HG02970 (cell line): ENCODE measurements around the gene GPC1.
"Not testable (repeated sequence)": the region's sequence is repeated elsewhere in the genome, so short reads cannot be mapped to it uniquely, and the experiment has no call there.

Source experiments
- ATAC-seq: cut with Tn5 transposase; IDR thresholded peaks from one replicate; pipeline ENCODE4 v1.9.1; 2021; ENCODE audit warnings: mild to moderate bottlenecking, moderate library complexity, moderate number of reproducible peaks; ENCODE audit not compliant: unreplicated experiment, low FRiP score

The GPC1 gene, protein sequence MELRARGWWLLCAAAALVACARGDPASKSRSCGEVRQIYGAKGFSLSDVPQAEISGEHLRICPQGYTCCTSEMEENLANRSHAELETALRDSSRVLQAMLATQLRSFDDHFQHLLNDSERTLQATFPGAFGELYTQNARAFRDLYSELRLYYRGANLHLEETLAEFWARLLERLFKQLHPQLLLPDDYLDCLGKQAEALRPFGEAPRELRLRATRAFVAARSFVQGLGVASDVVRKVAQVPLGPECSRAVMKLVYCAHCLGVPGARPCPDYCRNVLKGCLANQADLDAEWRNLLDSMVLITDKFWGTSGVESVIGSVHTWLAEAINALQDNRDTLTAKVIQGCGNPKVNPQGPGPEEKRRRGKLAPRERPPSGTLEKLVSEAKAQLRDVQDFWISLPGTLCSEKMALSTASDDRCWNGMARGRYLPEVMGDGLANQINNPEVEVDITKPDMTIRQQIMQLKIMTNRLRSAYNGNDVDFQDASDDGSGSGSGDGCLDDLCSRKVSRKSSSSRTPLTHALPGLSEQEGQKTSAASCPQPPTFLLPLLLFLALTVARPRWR

DNA sequence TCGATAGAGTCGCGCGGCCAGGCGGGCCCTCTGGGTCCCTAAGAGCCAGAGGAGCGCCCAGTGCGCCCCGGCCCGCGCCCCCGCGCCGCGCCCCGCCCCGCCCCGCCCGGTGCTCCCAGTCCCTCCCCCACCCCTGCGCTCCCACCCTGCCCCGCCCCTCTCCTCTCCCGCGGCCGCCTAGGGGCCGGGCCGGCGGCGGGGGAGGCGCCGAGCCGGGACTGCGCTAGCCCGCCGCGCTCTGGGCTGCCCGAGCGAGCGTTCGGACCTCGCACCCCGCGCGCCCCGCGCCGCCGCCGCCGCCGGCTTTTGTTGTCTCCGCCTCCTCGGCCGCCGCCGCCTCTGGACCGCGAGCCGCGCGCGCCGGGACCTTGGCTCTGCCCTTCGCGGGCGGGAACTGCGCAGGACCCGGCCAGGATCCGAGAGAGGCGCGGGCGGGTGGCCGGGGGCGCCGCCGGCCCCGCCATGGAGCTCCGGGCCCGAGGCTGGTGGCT lies at the start of gene GPC1:
TSS of gene GPC1 (plus strand) at position 207 of the 491 bp plus-strand sequence. CDS start at position 463, 256 bp downstream.
- peak; percentile 39 for ATAC-seq

DNA sequence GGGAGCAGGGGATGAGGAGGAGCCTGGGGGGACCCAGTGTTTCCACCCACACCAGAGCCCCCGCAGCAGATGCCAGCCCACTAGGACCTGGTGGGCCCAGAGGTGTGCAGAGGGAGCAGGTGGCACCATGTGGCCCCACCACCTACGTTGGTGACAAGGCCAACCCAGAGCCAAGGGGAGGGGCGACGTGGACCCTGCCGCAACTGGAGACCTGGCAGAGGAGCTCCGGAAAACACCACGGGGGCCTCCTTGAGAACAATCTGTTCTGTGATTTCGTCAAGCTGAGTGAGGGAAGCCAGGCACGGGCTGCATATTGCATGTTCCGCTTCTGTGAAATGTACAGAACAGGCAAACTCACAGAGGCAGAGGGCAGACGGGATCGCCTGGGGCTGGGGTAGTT lies 49.1 kb upstream of the GPC1 start:
- ATAC-seq: no peak

DNA sequence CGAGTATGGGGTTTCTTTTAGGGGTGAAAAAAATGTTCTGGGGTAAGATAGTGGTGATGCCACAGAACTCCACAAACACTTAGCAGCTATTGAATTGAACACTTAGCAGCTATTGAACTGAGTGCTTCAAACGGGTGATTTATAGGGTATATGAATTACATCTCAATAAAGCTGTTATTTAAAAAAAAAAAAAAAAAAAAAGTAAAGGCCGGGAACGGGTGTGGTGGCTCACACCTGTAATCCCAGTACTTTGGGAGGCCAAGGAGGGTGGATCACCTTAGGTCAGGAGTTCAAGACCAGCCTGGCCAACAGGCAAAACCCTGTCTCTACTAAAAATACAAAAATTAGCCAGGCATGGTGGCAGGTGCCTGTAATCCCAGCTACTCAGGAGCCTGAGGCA lies 48.7 kb upstream of the GPC1 start:
- not testable (repeated sequence) for ATAC-seq

DNA sequence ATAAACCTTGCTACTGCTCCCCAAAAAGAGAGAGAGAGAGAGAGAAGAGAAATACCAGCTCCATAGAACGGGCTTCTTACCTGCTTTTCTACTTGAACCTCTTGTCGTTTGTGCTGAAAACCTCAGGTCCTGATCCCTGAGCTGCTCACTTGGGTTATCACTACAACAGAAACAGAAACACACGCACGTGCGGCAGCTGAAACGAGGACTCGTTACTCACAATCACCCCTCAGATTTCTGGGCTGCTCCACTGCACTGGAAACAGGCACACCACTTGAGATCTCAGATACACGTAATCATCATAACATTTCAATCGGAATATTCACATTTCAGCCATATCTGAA lies 48.2 kb upstream of the GPC1 start:
- no peak for ATAC-seq

DNA sequence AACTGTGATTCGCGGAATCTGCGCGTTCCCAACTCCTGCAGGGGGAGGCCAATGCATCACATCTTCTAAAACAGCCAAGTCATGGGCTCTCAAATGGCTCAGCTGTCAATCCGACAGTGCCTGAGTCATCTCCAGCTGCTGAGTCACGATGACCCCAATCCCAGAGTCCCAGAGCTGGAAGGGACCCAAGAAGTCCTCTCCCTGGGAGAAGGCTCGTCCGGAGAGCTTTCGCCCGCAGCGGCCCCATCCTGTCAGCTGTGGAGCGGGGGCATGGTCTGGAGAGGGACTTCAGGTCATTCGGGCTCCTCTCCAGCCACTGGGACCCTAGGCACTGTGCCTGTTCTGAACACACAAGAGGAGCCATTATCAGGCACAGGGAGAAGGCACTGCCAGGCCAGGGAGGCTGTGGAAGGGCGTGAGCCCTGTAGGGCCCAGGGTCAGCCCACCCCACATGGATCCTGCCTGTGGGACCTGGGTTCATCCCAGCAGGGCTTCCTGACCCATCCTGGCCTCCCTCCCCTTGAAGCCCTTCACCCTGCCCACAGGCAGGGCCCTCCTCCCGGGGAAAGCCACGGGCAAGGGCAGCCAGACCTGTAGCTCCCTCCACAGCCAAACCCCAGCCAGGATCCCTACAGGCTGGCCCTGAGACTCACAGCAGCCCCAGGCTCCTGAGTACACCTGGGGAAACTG lies 47.6 kb upstream of the GPC1 start:
- no peak for ATAC-seq

DNA sequence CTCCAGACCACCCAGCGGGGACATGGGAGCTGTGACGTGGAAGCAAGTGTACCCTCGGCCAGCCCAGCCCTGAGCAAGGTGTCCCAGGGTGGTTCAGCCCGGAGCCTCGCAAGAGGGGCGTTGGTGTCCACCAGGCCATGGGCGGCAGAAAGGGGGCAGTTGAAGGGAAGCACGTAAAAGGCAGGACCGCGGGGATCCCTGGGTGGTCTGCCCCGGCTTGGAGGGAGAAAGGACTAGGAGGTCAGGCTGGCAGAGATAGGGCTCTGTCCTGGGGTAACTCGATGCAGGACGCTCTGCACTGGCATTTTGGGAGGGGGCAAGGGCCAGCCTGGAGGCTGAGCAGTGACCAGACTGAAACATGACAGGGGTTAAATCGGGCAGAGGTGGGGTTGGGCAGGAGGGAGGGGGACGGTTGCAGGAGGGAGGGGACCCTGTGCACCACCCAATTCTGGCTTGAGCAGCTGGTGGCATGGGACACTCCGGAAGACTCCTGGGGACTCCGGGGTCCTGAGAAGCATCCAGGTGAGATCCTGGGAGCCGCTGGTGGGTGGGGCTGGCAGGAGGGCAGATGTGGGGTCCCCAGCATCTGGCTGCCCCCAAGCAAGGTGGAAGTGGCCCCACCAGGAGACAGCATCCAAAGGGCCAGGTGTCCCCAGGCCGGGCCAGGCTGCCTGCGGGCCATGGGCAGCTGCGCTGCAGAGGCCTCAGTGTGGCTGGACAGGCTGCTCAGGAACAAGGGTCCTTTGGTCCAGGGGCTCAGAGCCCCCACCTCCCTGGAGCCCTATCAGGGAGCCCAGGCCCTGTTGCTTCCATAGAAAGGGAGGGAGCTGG lies 46.8 kb upstream of the GPC1 start:
- no peak for ATAC-seq

DNA sequence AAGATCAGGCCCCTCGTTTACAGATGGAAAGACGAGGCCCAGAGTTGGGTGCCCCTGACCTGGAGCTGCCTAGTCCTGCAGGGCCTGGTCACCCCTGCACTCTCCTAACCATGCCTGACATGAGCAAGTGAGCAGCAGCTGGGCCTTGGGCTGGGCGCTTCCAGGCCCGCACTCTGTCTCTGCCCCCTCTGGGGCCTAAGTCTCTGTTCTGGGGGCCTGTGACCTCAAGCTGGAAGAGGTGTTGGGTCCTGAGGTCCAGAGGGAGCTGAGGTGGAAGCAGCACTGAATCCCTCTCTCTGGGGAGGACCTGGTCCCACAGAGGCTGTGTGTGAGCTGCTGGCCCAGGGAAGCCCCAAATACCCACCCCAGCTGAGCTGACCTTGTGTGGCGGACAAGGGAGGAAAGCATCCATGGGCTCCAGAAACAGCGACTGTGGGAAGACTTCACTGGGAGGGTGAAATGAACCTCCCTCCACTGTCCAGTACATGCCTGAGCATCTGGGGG lies 46.1 kb upstream of the GPC1 start:
- ATAC-seq: no peak

DNA sequence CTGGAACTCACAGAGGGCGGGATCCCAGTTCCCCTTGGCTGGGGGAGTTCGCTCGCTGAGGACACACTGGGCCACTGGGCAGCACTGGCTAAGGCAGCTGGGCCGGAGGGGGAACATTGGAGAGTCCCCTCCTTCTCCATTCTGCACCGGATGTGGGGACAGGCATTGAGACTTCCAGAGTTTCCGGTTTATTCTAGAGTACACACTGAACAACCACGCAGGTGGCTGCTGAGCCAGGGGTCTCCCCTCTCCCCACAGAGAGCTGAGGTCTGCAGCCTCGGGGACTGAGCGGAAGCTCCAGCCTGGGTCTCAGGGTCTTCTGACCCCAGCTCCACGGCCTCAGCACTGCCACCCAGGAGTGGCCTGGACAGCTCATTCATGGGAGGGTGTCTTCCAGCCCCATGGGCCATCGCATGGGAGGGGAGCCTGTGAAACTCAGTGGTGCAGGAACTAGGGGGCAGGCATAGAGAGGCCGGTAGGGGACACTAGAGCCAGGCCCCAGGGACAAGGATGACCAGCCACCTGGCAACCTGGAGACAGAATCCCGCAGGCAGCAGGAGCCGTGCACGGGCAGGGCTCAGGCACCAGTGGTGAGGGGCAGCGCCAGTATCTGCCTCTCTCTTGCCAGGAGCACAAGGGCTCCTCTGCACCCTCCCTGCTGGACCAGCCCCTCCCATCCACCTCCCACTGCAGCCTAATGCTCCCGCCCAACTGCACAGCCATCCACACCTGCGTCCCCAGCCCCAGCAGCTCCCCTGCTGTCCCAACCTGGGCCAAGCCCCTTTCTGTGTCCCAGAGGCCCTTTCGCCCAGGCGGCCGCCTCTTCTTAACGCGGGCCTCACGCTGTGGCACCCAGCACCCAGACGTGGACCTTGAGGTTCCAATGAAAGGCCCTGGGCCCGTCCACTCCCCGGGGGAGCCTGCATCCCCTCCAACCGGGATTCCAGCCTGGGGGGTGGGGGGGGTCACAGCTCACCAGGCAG lies 45.1 kb upstream of the GPC1 start:
- ATAC-seq: no peak

DNA sequence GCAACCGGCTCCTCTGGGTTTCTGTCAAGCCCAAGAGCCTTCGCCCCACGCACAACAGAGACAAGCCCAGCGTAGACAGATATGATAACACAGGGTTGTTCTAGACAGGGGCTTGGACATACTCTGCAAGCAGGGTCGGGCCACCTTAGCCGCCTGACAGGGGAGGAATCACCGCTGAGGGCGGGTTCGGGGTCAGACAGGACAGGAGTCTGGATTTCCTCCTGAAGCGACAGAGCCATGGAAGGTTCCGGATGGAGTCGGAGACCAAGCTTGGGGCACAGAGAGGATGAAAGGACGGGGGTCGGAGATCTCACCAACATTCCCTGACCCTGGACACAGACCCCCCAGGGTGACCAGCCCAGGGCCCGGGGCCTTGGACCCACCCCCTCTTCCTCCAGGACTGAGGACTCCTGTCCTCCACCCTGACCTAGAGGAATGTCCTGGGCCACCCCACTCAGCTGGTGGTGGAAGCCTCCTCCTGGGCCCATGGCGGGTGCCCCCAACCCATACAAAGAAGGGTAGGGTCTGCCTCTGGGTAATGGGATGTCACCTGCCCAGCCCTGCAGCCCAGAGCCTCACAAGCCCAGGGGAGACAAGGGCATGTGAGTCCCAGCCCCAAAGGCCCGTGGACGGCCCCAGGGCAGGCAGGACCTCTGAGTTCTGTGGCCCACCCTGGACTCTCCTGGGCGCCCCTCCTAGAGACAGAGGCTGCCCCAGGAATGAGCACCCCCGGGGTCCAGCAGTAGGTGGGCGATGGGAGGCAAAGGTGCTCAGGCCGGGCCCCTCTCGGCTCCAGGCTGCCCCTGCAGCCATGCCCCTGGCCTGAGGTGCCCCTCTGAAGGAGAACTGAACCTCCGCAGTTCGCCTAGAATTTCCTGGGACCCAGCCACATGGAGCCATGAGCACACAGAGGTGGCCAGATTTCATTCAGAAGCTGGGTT lies 44.1 kb upstream of the GPC1 start:
- no peak for ATAC-seq

DNA sequence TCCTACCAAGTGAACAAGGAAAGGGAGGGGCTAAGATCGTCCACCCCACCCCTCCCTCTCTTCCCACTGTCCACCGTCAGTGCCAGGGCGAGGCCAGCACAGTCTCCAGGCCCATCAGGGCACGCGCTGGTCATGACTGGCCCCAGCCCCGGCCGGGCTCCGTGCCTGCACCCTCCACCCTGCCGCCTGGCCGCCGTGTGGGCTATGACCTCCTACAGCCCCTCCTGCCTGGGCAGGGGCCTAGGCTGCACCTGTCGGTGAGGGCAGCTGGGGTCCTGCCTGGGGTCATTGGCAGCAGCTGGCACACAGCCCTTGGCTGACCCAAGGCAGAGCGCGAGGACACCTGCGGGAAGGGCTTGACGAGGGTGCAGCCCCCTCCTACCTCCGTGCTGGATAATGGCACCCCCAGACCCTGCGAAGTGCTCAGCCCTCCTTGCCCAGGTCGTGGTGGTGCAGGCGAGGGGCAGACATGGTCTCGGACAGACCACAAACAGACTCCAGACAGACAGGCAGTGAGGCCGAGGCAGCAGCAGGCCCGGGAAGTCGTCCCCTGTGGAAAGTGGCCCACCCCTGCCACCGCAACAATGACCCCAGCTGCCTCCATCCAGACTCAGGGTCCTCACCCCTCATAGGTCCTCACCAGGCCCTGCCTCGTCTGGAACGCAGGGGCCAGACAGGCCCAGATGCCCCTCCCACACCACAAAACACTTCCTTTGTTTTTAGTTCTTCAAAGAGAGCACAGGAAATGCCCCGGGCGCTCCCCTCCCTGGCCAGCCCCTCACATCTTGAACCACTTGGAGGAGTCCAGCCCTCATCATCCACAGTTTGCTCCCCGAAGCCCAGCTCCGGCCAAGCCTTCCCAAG lies 43.1 kb upstream of the GPC1 start:
- ATAC-seq: no peak

DNA sequence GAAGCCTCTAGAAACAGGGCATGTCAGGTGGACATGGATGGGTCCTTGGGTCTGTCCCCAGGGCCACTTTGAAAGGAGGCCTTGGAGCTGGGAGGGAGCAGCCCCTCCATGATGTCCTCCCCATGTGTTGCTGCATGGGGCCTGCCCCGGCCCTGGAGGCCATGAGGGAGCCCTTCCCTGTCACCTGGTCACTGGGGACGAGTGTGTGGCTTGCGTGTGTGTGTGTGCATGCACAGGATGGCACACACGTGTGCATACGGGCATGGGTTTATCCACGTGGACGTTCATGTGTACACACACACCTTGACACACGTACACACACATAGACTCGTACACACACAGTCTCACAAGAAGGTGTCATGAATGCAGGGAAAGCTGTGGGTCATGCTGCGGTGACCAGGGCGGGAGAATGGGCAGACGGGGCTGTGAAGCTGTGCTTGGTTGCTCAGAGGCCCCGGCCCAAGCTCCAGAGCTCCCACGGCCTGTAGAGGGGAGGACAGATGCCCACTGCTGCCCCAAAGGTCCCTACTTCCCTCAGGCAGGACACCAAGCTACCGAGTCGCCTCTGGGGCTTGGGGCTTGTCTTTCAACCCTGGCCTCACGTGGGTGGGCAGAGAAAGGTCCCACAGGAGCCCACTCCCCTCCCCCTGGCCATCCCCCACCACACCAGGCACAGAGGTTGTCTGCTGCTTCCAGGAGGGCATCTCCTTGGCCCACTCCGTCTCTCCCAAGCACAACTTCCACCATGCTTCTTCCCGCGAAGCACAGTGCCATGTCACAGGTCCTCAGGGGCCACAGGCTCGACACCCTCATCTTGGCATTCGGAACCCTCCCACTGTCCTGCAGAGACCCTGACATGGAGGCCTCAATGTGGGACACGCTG lies 42.3 kb upstream of the GPC1 start:
- ATAC-seq: no peak

DNA sequence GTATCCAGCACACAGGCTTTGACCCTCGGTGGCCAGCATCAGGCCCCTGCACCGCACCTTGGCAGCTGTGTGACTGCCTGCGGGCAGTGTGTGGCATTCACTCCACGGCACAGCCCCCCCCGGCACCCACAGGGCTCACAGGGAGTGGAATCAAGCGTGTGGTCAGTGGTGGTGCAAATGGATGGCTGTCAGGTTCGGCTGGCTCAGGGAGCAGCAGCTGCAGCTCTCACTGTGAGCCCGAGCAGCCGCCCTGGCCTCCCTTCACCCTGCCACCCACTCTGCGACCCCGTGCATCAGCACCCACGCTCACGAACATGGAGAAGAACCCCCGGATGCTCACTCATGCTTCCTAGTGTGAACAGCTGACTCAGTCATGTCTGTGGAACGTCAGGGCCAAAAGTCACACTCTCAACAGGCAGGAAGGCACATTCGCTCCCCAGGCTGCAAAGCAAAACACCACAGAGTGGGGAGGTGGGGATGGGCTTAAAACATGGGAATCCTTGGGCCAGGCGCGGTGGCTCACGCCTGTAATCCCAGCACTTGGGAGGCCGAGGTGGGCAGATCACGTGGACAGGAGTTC lies 41.5 kb upstream of the GPC1 start:
- no peak for ATAC-seq

DNA sequence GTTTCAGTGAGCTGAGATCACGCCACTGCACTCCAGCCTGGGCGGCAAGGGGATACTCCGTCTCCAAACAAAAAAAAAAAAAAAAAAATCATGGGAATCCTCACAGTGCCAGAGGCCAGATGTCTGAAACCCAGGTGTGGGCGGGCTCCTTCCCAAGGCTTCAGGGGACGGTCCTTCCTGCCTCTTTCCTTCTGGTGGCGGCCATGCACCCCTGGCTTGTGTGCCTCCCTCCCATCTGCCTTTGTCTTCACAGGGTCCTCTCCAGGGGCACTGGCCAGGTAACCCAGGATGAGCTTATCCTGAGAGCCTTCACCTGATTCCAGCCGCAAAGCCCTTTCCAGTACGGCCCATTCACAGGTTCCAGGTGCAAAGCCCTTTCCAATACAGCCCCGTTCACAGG lies 40.9 kb upstream of the GPC1 start:
- ATAC-seq: no peak

DNA sequence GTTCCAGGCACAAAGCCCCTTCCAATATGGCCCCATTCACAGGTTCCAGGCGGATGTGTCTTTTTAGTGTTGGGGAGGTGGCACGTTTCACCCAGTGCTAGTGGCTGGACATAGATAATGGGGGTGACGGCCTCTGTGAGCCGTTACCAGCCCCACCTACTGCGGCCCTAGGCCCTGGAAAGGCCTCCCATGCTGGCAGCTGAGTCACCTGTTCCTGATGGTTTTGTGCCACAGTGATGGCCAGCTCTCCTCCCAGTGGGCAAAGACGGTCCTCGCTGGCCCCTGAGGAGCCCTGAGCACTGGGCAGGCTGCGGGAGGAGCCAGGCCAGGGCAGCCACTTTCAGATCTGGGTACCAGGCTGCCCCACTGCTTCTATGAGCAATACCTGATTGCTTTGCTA lies 40.0 kb upstream of the GPC1 start:
- no peak for ATAC-seq

DNA sequence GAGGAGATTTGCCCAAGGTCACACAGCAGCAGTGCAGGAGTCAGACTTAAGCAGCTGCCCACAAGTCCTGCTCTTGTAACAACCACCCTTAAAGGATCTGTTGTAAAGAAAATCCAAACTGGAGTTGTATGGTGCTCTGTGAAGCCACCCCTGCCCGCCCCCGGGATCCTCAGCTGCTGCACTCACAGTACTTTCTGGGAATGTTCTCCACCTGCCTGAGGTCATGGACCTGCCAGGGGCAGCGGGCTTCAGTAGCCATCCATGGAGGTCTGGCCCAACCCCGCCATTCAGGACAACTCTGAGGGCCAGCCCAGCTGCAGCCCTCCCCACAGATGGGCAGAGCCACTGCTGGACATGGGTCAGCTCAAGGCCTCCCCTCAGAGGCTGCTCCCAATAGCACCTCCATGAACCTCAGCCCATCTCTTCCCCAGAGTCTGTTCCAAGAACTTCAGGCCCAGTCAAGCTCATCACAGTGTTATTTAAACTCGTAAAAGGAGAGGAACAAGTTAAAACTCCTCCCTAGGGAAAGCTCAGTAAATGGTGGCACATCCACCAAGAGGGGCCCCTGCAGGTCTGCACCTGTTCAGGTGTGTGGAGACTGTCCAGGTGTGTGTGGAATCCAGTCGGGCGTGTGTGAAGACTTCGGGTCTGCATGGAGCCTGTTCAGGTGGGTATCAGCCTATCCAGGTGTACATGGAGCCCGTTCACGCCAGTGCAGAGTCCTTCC lies 39.4 kb upstream of the GPC1 start:
- ATAC-seq: no peak
